ENCODE data around the gene OR1L6.
A peak's percentile ranks its signal among the peaks of the same experiment; 100 is the strongest.

Gene OR1L6

GRCh38 chr9:122777052-122777451, 34.9 kb downstream of the OR1L6 start:
- no peak for TF ChIP-seq CTCF (conservative IDR thresholded peaks at IDR 0.05; ENCODE audit: control insufficient read depth, insufficient read depth, low read depth, low read length)
- DNase-seq (ENCODE audit: low read depth): no peak
- H3K4me3 ChIP-seq (ENCODE audit: control insufficient read depth, low read depth, low read length): no peak overlapping the region

- H3K4me3 ChIP-seq (ENCODE audit: control insufficient read depth, low read depth, low read length): no peak overlapping the region
- DNase-seq (ENCODE audit: low read depth): peak; percentile 33
- no peak for TF ChIP-seq CTCF (conservative IDR thresholded peaks at IDR 0.05; ENCODE audit: control insufficient read depth, insufficient read depth, low read depth, low read length)
Measured at GRCh38 chr9:122777935-122778627, 36.0 kb downstream of the OR1L6 start.

GRCh38 chr9:122779181-122779580, 37.1 kb downstream of the OR1L6 start:
- no peak for DNase-seq (ENCODE audit: low read depth)
- no peak overlapping the region for H3K4me3 ChIP-seq (ENCODE audit: control insufficient read depth, low read depth, low read length)
- TF ChIP-seq CTCF (conservative IDR thresholded peaks at IDR 0.05; ENCODE audit: control insufficient read depth, insufficient read depth, low read depth, low read length): no peak

GRCh38 chr9:122780026-122780425, 37.9 kb downstream of the OR1L6 start:
- DNase-seq (ENCODE audit: low read depth): no peak
- no peak for TF ChIP-seq CTCF (conservative IDR thresholded peaks at IDR 0.05; ENCODE audit: control insufficient read depth, insufficient read depth, low read depth, low read length)
- H3K4me3 ChIP-seq (ENCODE audit: control insufficient read depth, low read depth, low read length): no peak overlapping the region

GRCh38 chr9:122781671-122782070, 39.6 kb downstream of the OR1L6 start:
- no peak overlapping the region for H3K4me3 ChIP-seq (ENCODE audit: control insufficient read depth, low read depth, low read length)
- DNase-seq (ENCODE audit: low read depth): no peak
- TF ChIP-seq CTCF (conservative IDR thresholded peaks at IDR 0.05; ENCODE audit: control insufficient read depth, insufficient read depth, low read depth, low read length): no peak

GRCh38 chr9:122785269-122785668, 43.2 kb downstream of the OR1L6 start:
- no peak for TF ChIP-seq CTCF (conservative IDR thresholded peaks at IDR 0.05; ENCODE audit: control insufficient read depth, insufficient read depth, low read depth, low read length)
- DNase-seq (ENCODE audit: low read depth): no peak
- no peak overlapping the region for H3K4me3 ChIP-seq (ENCODE audit: control insufficient read depth, low read depth, low read length)

- no peak for TF ChIP-seq CTCF (conservative IDR thresholded peaks at IDR 0.05; ENCODE audit: control insufficient read depth, insufficient read depth, low read depth, low read length)
- DNase-seq (ENCODE audit: low read depth): no peak
- no peak overlapping the region for H3K4me3 ChIP-seq (ENCODE audit: control insufficient read depth, low read depth, low read length)
Measured at GRCh38 chr9:122786338-122786737, 44.2 kb downstream of the OR1L6 start.

All from fibroblast of mammary gland (primary cell).